IMR-90 (cell line): ENCODE measurements around the gene JMJD1C. TPM values are rescaled to one million over a fixed set of nuclear protein-coding genes. Genes with fewer than 3 reads are reported as not detected.

Experiments used
- ATAC-seq: fragments of 200-7000 bp; cut with Tn5 transposase; 2 replicates; pipeline ENCODE4 v1.9.1; 2020; ENCODE audit warnings: low read depth, mild to moderate bottlenecking, moderate library complexity
- BruUV-seq: library from RNA; stranded (reverse); fragments of 400-500 nt; replicated peaks from 2 replicates; lab custom pipeline; 2021; lab: Mats Ljungman, UMichigan
- CTCF ChIA-PET: fragments of 300-600 bp; formaldehyde crosslinking; extraction: SDS; loops from one replicate; lab custom pipeline; 2021; ENCODE audit warnings: antibody characterized with exemption; lab: Yijun Ruan, JAX
- POLR2A ChIA-PET: fragments of 300-600 bp; sonication (Branson Sonifier 250); formaldehyde crosslinking; loops from one replicate; lab custom pipeline; 2022; ENCODE audit warnings: antibody characterized with exemption; ENCODE audit not compliant: unreplicated experiment; lab: Charles Lee
- DNase-seq: peaks from one replicate; pipeline ENCODE4 v3.0.0; 2013
- H2AFZ ChIP-seq: replicated peaks from 2 replicates; pipeline ENCODE3; 2013; ENCODE audit warnings: low read length, mild to moderate bottlenecking; ENCODE audit not compliant: poor library complexity
- H2AK5ac ChIP-seq: 2 replicates; pipeline ENCODE4 v1.6.1; 2013; ENCODE audit warnings: low read depth, low read length, inconsistent platforms
- H2AK9ac ChIP-seq: replicated peaks from 2 replicates; pipeline ENCODE3; 2013; ENCODE audit warnings: mild to moderate bottlenecking, low read depth, low read length, moderate library complexity; ENCODE audit not compliant: poor library complexity
- H2BK120ac ChIP-seq: 2 replicates; pipeline ENCODE4 v1.6.1; 2013; ENCODE audit warnings: low read depth, low read length, inconsistent platforms
- H2BK15ac ChIP-seq: 3 replicates; pipeline ENCODE4 v1.6.1; 2013; ENCODE audit warnings: low read depth, low read length, inconsistent platforms
- H2BK20ac ChIP-seq: 2 replicates; pipeline ENCODE4 v1.6.1; 2013; ENCODE audit warnings: low read depth, mild to moderate bottlenecking, inconsistent platforms, low read length, moderate library complexity
- H2BK5ac ChIP-seq: 2 replicates; pipeline ENCODE4 v1.6.1; 2013; ENCODE audit warnings: mild to moderate bottlenecking, low read depth, low read length, inconsistent platforms; ENCODE audit not compliant: poor library complexity, severe bottlenecking
- H3K14ac ChIP-seq: replicated peaks from 2 replicates; pipeline ENCODE4 v1.6.1; 2013; ENCODE audit warnings: low read depth, low read length, inconsistent platforms
- H3K18ac ChIP-seq: 2 replicates; pipeline ENCODE4 v1.6.1; 2013; ENCODE audit warnings: low read depth, low read length, control low read depth
- H3K23ac ChIP-seq: 2 replicates; pipeline ENCODE4 v1.6.1; 2013; ENCODE audit warnings: low read depth, low read length, inconsistent platforms
- H3K27ac ChIP-seq: 2 replicates; pipeline ENCODE4 v1.5.1; 2013; ENCODE audit warnings: mild to moderate bottlenecking, control low read depth, low read length; ENCODE audit not compliant: insufficient read depth
- H3K27me3 ChIP-seq: 2 replicates; pipeline ENCODE4 v1.6.1; 2013; ENCODE audit warnings: low read length; ENCODE audit not compliant: control insufficient read depth, insufficient read depth
- H3K36me3 ChIP-seq: 2 replicates; pipeline ENCODE4 v1.6.1; 2013; ENCODE audit warnings: low read length, mixed read lengths; ENCODE audit not compliant: control insufficient read depth, insufficient read depth
- H3K4ac ChIP-seq: 2 replicates; pipeline ENCODE4 v1.6.1; 2013; ENCODE audit warnings: low read depth, low read length, inconsistent platforms
- H3K4me1 ChIP-seq: 2 replicates; pipeline ENCODE4 v1.6.1; 2013; ENCODE audit warnings: low read length, mixed read lengths; ENCODE audit not compliant: control insufficient read depth, insufficient read depth
- H3K4me2 ChIP-seq: 2 replicates; pipeline ENCODE4 v1.6.1; 2013; ENCODE audit warnings: low read depth, mild to moderate bottlenecking, control low read depth, low read length, moderate library complexity
- H3K4me3 ChIP-seq: 2 replicates; pipeline ENCODE4 v1.5.1; 2013; ENCODE audit warnings: low read depth, mild to moderate bottlenecking, control low read depth, low read length, moderate library complexity; ENCODE audit not compliant: insufficient read depth
- H3K56ac ChIP-seq: 2 replicates; pipeline ENCODE4 v1.6.1; 2013; ENCODE audit warnings: low read length, inconsistent platforms; ENCODE audit not compliant: insufficient read depth; ENCODE audit errors: extremely low read depth
- H3K79me1 ChIP-seq, 2 experiments: 2 replicates each; pipeline ENCODE4 v1.6.1; 2013; ENCODE audit warnings: low read length in 2 of 2, inconsistent platforms in 1 of 2, low read depth in 1 of 2
- H3K9ac ChIP-seq: 2 replicates; pipeline ENCODE4 v1.6.1; 2013; ENCODE audit warnings: low read depth, low read length, control low read depth
- H3K9me1 ChIP-seq: 2 replicates; pipeline ENCODE4 v1.6.1; 2013; ENCODE audit warnings: low read length, inconsistent platforms; ENCODE audit not compliant: insufficient read depth
- H3K9me3 ChIP-seq: 2 replicates; pipeline ENCODE4 v1.6.1; 2013; ENCODE audit warnings: low read length; ENCODE audit not compliant: control insufficient read depth, insufficient read depth
- H4K20me1 ChIP-seq: 2 replicates; pipeline ENCODE4 v1.6.1; 2013; ENCODE audit warnings: low read length, inconsistent platforms; ENCODE audit not compliant: insufficient read depth
- H4K5ac ChIP-seq: 2 replicates; pipeline ENCODE4 v1.6.1; 2013; ENCODE audit warnings: mild to moderate bottlenecking, low read depth, low read length, control low read depth
- H4K8ac ChIP-seq, 2 experiments: 2 replicates each; pipeline ENCODE4 v1.6.1; 2013; ENCODE audit warnings: low read depth in 2 of 2, low read length in 2 of 2, control low read depth in 1 of 2, inconsistent platforms in 1 of 2
- H4K91ac ChIP-seq: 2 replicates; pipeline ENCODE4 v1.6.1; 2013; ENCODE audit warnings: low read depth, low read length, inconsistent platforms; ENCODE audit not compliant: insufficient read depth
- FOS ChIP-seq: fragments of 150-350 bp; IDR thresholded peaks from 2 replicates; pipeline ENCODE4 v1.6.1; 2016; ENCODE audit warnings: low read depth, low read length
- MAZ ChIP-seq: IDR thresholded peaks from 2 replicates; pipeline ENCODE4 v1.6.1; 2012; ENCODE audit warnings: low read depth, mild to moderate bottlenecking, low read length, improper control_type of control experiment, moderate library complexity, borderline replicate concordance
- WGBS, 2 experiments: methylation state at CpG; one replicate each; pipeline versions ENCODE4 v1.1.5 to v1.1.7; 2013; ENCODE audit warnings: missing lambda C conversion rate in 2 of 2; ENCODE audit not compliant: insufficient read length in 1 of 2; ENCODE audit errors: extremely low coverage in 2 of 2; 5-methylcytosine and 5-hydroxymethylcytosine counted together
- dilution Hi-C: fragments of 300-500 bp; cut with HindIII; formaldehyde crosslinking; loops from one replicate; pipeline ENCODE4 v1.14.3; 2018; ENCODE audit warnings: low sequenced_read_pairs; ENCODE audit not compliant: unreplicated experiment
- in situ Hi-C: fragments of 300-500 bp; cut with MboI; formaldehyde crosslinking; loops from 3 replicates; pipeline ENCODE4 v1.14.3; 2019; ENCODE audit warnings: low sequenced_read_pairs, inconsistent platforms, mixed read lengths
- intact Hi-C: fragments of 100-400 bp; cut with micrococcal nuclease; formaldehyde crosslinking; loops from 2 replicates; pipeline ENCODE4 v1.10.0; 2022
- polyA plus RNA-seq, 3 experiments: library from polyadenylated mRNA; depleted of rRNA; stranded (reverse); fragments of >200 nt; gene quantifications; 2 replicates each; pipeline ENCODE4 v1.2.3, GENCODE V29; 2012; ENCODE audit warnings: low replicate concordance in 1 of 3
- total RNA-seq: library from RNA; depleted of rRNA; stranded (reverse); fragments of >200 nt; gene quantifications from 2 replicates; pipeline ENCODE4 v1.2.3, GENCODE V29; 2012
- TF ChIP-seq, protein P1 (sequence below): conservative IDR thresholded peaks from 2 replicates; pipeline ENCODE4 v1.5.1; 2012; ENCODE audit warnings: mild to moderate bottlenecking, low read depth, low read length, improper control_type of control experiment
- TF ChIP-seq, protein P2 (sequence below): fragments of 150-350 bp; IDR thresholded peaks from 2 replicates; pipeline ENCODE4 v1.6.1; 2016; ENCODE audit warnings: low read depth, mild to moderate bottlenecking, low read length, moderate library complexity, borderline replicate concordance

The JMJD1C gene
- total and polyA plus RNA-seq, 2 of the 4 experiments (the other 2 are of a cell fraction), result 15.6 to 96.8 TPM

DNA sequence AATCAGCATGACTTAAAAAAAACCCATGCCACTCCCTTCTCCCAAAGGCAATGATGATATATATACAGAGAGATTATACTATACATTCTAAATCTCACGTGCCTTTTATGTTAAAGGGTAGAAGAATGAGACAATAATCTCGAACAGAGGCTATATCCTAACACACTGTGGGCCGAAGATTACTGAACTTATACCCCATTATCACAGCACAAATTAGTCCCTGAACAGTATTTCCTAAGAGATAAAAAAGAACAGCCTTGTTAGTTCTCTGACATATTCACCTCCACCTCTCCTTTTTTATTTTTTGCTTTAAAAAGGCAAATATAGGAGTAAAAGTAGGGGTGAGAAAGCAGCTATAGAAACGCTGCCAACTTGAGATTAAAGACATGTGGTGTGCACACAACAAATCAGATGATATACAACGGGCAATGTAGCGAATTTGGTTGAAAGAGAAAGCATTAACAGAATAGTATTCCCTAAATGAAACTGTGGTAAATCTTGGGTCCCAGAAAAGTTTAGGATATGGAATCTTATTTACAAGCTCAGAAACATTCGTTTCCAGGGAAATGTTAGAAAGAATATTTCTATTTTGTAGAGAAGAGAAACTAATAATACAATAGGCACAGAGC, 69.5 kb downstream of the JMJD1C start:
- no peak overlapping the region for H2BK20ac ChIP-seq
- H3K79me1 ChIP-seq, result peaks cover 16 to 36% of the 10 kb centered on the region in 2 experiments
- no peak overlapping the region for H2AK9ac ChIP-seq
- TF ChIP-seq, protein P1, sequence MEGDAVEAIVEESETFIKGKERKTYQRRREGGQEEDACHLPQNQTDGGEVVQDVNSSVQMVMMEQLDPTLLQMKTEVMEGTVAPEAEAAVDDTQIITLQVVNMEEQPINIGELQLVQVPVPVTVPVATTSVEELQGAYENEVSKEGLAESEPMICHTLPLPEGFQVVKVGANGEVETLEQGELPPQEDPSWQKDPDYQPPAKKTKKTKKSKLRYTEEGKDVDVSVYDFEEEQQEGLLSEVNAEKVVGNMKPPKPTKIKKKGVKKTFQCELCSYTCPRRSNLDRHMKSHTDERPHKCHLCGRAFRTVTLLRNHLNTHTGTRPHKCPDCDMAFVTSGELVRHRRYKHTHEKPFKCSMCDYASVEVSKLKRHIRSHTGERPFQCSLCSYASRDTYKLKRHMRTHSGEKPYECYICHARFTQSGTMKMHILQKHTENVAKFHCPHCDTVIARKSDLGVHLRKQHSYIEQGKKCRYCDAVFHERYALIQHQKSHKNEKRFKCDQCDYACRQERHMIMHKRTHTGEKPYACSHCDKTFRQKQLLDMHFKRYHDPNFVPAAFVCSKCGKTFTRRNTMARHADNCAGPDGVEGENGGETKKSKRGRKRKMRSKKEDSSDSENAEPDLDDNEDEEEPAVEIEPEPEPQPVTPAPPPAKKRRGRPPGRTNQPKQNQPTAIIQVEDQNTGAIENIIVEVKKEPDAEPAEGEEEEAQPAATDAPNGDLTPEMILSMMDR, result no peak
- TF ChIP-seq MAZ (no peak), FOS (no peak)
- TF ChIP-seq, protein P2, sequence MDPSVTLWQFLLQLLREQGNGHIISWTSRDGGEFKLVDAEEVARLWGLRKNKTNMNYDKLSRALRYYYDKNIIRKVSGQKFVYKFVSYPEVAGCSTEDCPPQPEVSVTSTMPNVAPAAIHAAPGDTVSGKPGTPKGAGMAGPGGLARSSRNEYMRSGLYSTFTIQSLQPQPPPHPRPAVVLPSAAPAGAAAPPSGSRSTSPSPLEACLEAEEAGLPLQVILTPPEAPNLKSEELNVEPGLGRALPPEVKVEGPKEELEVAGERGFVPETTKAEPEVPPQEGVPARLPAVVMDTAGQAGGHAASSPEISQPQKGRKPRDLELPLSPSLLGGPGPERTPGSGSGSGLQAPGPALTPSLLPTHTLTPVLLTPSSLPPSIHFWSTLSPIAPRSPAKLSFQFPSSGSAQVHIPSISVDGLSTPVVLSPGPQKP, result no peak
- no peak overlapping the region for H3K9ac ChIP-seq
- POLR2A ChIA-PET, result no interaction called here
- no peak overlapping the region for H3K56ac ChIP-seq
- peak overlapping the region in 1 of 2 experiments; percentile 44; a peak in 1 of 4 replicates for H4K8ac ChIP-seq
- H3K36me3 ChIP-seq, result peaks cover 2% of the 10 kb centered on the region; the same call in 1 of the 2 replicates
- H2BK120ac ChIP-seq, result no peak overlapping the region
- no CpG with 5 or more reads among the region's 7 CpGs for WGBS, 2 experiments
- in situ Hi-C loops, result no loop called here
- no peak overlapping the region for H3K23ac ChIP-seq
- H3K4ac ChIP-seq, result no peak overlapping the region
- H2BK5ac ChIP-seq, result no peak overlapping the region
- H3K27ac ChIP-seq, result no peak overlapping the region
- CTCF ChIA-PET, result no interaction called here
- no peak for DNase-seq
- H2AFZ ChIP-seq, result no peak overlapping the region
- H2BK15ac ChIP-seq, result no peak overlapping the region
- no peak overlapping the region for H4K5ac ChIP-seq
- no peaks in the 10 kb centered on the region for H3K9me1 ChIP-seq
- H3K4me1 ChIP-seq, result no peaks in the 10 kb centered on the region
- no peak overlapping the region for H4K91ac ChIP-seq
- no peak for ATAC-seq
- H3K27me3 ChIP-seq, result no peaks in the 10 kb centered on the region
- intact Hi-C loops, result no loop called here
- no peak overlapping the region for H3K14ac ChIP-seq
- H3K4me2 ChIP-seq, result no peak overlapping the region; the same call in 1 of the 2 replicates
- dilution Hi-C loops, result no loop called here
- H2AK5ac ChIP-seq, result no peak overlapping the region
- no peak overlapping the region for H3K18ac ChIP-seq
- H3K4me3 ChIP-seq, result no peak overlapping the region
- H4K20me1 ChIP-seq, result no peaks in the 10 kb centered on the region; the same call in 1 of the 2 replicates
- H3K9me3 ChIP-seq, result no peaks in the 10 kb centered on the region
- BruUV-seq, result no TSS peak
